GM12864 (cell line): ENCODE results near the gene LRTM2.

Experiments used
- DNase-seq: peaks from one replicate; pipeline ENCODE4 v3.0.0-alpha.2; 2011; ENCODE audit warnings: low read depth
- H3K4me3 ChIP-seq: 2 replicates; pipeline ENCODE4 v1.5.1; 2011; ENCODE audit warnings: mild to moderate bottlenecking, low read depth, low read length, control low read depth
- TF ChIP-seq, protein P1 (sequence below): IDR thresholded peaks from 2 replicates; pipeline ENCODE4 v1.5.1; 2011; ENCODE audit warnings: low read depth, mild to moderate bottlenecking, moderate library complexity, low read length, control low read depth, inconsistent platforms; ENCODE audit errors: missing control alignments

Gene LRTM2

DNA sequence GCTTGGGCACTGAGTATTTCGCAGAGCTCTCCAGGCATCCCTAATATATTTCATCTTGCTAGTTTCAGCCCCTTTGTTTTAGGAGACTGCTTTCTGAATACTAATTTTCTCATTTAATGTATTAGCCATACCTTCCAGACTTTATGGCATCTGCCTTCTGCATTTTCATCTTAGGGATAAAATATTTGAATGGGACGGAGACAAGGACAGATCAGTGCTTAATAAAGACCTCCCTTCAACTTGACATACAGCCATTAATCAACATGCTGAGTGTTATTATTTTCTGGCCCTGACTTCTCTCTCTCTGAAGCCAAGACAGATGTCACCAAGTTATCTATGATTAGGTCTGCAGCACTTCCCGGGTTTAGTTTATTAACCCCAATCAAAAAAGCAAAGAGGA, 55.7 kb downstream of the LRTM2 start:
- no peak for DNase-seq
- H3K4me3 ChIP-seq, result no peak overlapping the region
- TF ChIP-seq, protein P1, sequence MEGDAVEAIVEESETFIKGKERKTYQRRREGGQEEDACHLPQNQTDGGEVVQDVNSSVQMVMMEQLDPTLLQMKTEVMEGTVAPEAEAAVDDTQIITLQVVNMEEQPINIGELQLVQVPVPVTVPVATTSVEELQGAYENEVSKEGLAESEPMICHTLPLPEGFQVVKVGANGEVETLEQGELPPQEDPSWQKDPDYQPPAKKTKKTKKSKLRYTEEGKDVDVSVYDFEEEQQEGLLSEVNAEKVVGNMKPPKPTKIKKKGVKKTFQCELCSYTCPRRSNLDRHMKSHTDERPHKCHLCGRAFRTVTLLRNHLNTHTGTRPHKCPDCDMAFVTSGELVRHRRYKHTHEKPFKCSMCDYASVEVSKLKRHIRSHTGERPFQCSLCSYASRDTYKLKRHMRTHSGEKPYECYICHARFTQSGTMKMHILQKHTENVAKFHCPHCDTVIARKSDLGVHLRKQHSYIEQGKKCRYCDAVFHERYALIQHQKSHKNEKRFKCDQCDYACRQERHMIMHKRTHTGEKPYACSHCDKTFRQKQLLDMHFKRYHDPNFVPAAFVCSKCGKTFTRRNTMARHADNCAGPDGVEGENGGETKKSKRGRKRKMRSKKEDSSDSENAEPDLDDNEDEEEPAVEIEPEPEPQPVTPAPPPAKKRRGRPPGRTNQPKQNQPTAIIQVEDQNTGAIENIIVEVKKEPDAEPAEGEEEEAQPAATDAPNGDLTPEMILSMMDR, result no peak

GRCh38 chr12:1877169-1877878, 57.0 kb downstream of the LRTM2 start:
- H3K4me3 ChIP-seq, result no peak overlapping the region
- no peak for DNase-seq
- TF ChIP-seq, protein P1, result no peak

DNA sequence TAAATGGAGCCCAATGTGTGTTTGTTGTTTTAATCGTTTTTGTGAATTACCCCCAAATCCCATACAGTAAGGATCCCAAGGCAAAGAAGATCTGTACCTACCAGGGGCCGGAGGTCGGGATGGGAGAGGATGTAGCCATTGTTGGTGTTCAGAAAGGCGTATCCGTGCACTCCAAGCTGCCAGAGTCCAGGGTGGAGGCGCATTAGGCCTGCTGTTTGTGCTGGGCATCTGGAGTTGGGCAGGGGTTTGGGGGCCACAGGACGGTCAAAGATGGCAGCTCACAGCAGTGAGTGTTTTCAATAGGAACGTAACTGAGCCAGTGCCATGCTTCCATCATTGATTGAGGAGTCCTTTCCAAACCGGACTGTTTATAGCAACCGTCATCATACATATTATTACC, 57.8 kb downstream of the LRTM2 start:
- TF ChIP-seq, protein P1, result no peak
- no peak overlapping the region for H3K4me3 ChIP-seq
- DNase-seq, result no peak

DNA sequence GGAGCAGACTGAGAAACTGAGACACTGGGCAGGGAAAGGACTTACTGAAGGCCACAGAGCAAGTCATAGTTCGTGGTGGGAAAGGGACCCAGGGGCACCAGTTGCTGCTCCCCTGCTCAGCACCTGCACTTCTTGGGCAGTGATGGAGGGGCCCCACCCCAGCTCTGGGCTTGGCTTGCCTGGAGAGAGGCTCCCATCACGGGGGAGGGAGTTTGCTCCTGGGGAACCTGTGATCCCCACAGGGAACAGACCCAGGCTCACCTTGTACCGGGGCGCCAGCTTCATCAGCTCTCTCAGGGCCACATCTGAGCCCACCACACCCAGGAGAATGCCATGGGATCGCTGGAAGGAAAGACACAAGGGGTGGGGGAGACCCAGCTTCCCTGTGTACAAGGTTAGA, 58.3 kb downstream of the LRTM2 start:
- no peak overlapping the region for H3K4me3 ChIP-seq
- DNase-seq, result no peak

GRCh38 chr12:1879633-1880032, 59.3 kb downstream of the LRTM2 start:
- H3K4me3 ChIP-seq, result no peak overlapping the region
- no peak for DNase-seq
- TF ChIP-seq, protein P1, result no peak

More for the DNA sequence above, 58.3 kb downstream of the LRTM2 start:
- TF ChIP-seq, protein P1, result no peak

DNA sequence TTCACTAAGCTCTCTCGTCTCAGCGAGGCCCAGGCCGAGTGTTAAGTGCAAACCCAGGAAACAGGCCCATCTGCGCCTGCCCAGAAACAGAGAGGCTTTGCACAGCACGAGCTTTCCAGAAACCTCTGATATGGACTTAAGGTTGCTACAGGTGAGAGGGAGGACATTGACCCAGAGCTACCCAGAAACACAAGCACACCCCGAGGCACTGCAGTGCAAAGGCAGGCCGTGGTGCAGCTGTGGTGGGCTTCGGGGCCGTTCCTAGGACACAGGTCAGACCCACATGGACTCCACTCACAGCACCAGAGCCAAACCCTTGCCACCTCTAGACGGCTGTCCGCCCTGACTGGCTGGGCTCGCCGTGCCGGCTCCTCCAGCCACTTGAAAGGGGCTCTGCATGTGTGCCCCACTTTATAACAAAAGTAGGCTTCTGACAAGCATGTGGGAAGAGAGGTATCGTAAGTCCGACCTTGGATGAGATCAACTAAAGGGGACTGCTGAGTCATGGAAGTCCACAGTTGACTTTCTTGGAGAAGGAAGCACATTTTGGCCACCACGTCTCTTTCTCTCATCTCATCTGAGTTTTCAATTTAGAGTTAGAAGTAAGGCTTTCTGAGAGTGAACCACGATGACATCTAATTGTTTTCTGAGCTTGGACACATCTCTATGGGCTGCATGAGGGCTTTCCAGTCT, 59.9 kb downstream of the LRTM2 start:
- no peak for DNase-seq
- no peak overlapping the region for H3K4me3 ChIP-seq
- TF ChIP-seq, protein P1, result no peak
